Esophagus muscularis mucosa (tissue), 3 donors: ENCODE data around the gene PPP1R14C.

Experiments used
- EP300 ChIP-seq: sonication (generic); formaldehyde crosslinking; IDR thresholded peaks from one replicate; pipeline ENCODE4 v1.6.1; 2017; ENCODE audit warnings: antibody characterized with exemption
- TF ChIP-seq, protein P1 (sequence below), 3 experiments: fragments of 200-600 bp in 2 of 3; fragments of 450-650 bp in 1 of 3; sonication (generic) in 2 of 3; IDR thresholded peaks; one replicate each; pipeline ENCODE4 v1.5.1; 2017 to 2019; ENCODE audit warnings: antibody characterized with exemption in 3 of 3, mild to moderate bottlenecking in 2 of 3, moderate library complexity in 1 of 3

DNA sequence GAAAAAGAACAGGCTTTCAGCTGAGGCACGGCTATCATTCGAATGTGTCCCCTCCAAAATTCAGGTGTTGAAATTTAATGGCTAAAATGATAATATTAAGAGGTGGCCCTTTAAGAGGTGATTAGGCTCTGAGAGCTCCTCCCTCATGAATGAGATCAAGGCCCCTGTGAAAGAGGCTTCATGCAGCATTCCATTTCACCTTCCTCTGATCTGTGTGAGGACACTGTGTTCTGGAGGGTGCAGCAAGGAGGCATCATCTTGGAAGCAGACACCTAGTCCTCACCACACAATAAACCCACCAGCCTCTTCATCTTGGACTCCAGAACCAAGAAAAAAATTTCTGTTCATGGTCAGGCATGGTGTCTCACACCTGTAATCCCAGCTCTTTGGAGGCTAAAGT is 56.4 kb downstream of the PPP1R14C start:
- TF ChIP-seq, protein P1, sequence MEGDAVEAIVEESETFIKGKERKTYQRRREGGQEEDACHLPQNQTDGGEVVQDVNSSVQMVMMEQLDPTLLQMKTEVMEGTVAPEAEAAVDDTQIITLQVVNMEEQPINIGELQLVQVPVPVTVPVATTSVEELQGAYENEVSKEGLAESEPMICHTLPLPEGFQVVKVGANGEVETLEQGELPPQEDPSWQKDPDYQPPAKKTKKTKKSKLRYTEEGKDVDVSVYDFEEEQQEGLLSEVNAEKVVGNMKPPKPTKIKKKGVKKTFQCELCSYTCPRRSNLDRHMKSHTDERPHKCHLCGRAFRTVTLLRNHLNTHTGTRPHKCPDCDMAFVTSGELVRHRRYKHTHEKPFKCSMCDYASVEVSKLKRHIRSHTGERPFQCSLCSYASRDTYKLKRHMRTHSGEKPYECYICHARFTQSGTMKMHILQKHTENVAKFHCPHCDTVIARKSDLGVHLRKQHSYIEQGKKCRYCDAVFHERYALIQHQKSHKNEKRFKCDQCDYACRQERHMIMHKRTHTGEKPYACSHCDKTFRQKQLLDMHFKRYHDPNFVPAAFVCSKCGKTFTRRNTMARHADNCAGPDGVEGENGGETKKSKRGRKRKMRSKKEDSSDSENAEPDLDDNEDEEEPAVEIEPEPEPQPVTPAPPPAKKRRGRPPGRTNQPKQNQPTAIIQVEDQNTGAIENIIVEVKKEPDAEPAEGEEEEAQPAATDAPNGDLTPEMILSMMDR (IDR thresholded peaks at IDR 0.05) = no peak
- no peak for TF ChIP-seq EP300
